ENCODE measurements around the gene KCNN3. TPM values are rescaled to one million over a fixed set of nuclear protein-coding genes. Genes with fewer than 3 reads are reported as not detected.

The KCNN3 gene
- total RNA-seq, 4 donors from 2014 or later, result 3.6 to 17.0 (median 12.4) TPM

GRCh38 chr1:154720328-154721297, 149.5 kb downstream of the KCNN3 start:
- Histone ChIP-seq H3K27me3 (no peaks in the 10 kb centered on the region), H3K4me1 (peaks cover 7 to 42% (median 29%) of the 10 kb centered on the region in 4 donors), H3K9me3 (no peaks in the 10 kb centered on the region), H3K27ac (replicated peaks in 1 of 4) (no peak overlapping the region), H3K36me3 (no peaks in the 10 kb centered on the region), H3K4me3 (no peak overlapping the region)
- intact Hi-C loops (cut with DNase I), result no loop called here
- TF ChIP-seq EP300 (IDR thresholded peaks at IDR 0.05) (no peak), POLR2AphosphoS5 (IDR thresholded peaks at IDR 0.05) (no peak), POLR2A (IDR thresholded peaks at IDR 0.05; ENCODE audit: low read depth) (no peak), CTCF (IDR thresholded peaks at IDR 0.05) (no peak)
- DNase-seq (ENCODE audit: extremely low spot score), result no peak
- 89% methylated on average over 16 of the region's 16 CpGs for WGBS

- peaks cover 12 to 46% (median 32%) of the 10 kb centered on the region in 4 donors for H3K4me1 ChIP-seq
- no peaks in the 10 kb centered on the region for H3K9me3 ChIP-seq
- H3K4me3 ChIP-seq, result no peak overlapping the region
- H3K36me3 ChIP-seq, result no peaks in the 10 kb centered on the region
- intact Hi-C loops (cut with DNase I), result no loop called here
- no peak for DNase-seq (ENCODE audit: extremely low spot score)
- 89% methylated on average over 8 of the region's 8 CpGs for WGBS
- no peaks in the 10 kb centered on the region for H3K27me3 ChIP-seq
- H3K27ac ChIP-seq (replicated peaks in 1 of 4), result no peak overlapping the region
- TF ChIP-seq CTCF (IDR thresholded peaks at IDR 0.05) (no peak), POLR2A (IDR thresholded peaks at IDR 0.05; ENCODE audit: low read depth) (no peak), EP300 (IDR thresholded peaks at IDR 0.05) (no peak), POLR2AphosphoS5 (IDR thresholded peaks at IDR 0.05) (no peak)
Measured at GRCh38 chr1:154719586-154720327, 150.3 kb downstream of the KCNN3 start.

- no peak overlapping the region for H3K4me3 ChIP-seq
- DNase-seq (ENCODE audit: extremely low spot score), result no peak
- no peaks in the 10 kb centered on the region for H3K9me3 ChIP-seq
- intact Hi-C loops (cut with DNase I), result no loop called here
- H3K4me1 ChIP-seq, result peaks cover 12 to 35% (median 23%) of the 10 kb centered on the region in 4 donors
- TF ChIP-seq POLR2A (IDR thresholded peaks at IDR 0.05; ENCODE audit: low read depth), result no peak
- TF ChIP-seq POLR2AphosphoS5 (IDR thresholded peaks at IDR 0.05), result no peak
- TF ChIP-seq CTCF (IDR thresholded peaks at IDR 0.05), result no peak
- no peak for TF ChIP-seq EP300 (IDR thresholded peaks at IDR 0.05)
- no peak overlapping the region for H3K27ac ChIP-seq (replicated peaks in 1 of 4)
- 95% methylated on average over 6 of the region's 6 CpGs for WGBS
- H3K36me3 ChIP-seq, result no peaks in the 10 kb centered on the region
- H3K27me3 ChIP-seq, result no peaks in the 10 kb centered on the region
Measured at GRCh38 chr1:154718566-154718965, 151.5 kb downstream of the KCNN3 start.

- Histone ChIP-seq H3K4me3 (no peak overlapping the region), H3K4me1 (peaks cover 12 to 28% (median 21%) of the 10 kb centered on the region in 4 donors), H3K36me3 (peaks cover 0 to 3% (median 0%) of the 10 kb centered on the region in 4 donors), H3K9me3 (no peaks in the 10 kb centered on the region), H3K27ac (replicated peaks in 1 of 4) (peak overlapping the region in 1 of 4 donors; percentile 23), H3K27me3 (no peaks in the 10 kb centered on the region)
- 89% methylated on average over 7 of the region's 7 CpGs for WGBS
- no peak for DNase-seq (ENCODE audit: extremely low spot score)
- TF ChIP-seq CTCF (IDR thresholded peaks at IDR 0.05) (no peak), POLR2A (IDR thresholded peaks at IDR 0.05; ENCODE audit: low read depth) (no peak), EP300 (IDR thresholded peaks at IDR 0.05) (no peak), POLR2AphosphoS5 (IDR thresholded peaks at IDR 0.05) (no peak)
- intact Hi-C loops (cut with DNase I), result no loop called here
Measured at GRCh38 chr1:154717528-154717924, 152.6 kb downstream of the KCNN3 start.

All from esophagus muscularis mucosa (tissue), 4 donors.